Esophagus squamous epithelium (tissue), 4 donors: ENCODE data around the gene CAMTA1.

ENCODE experiments used
- POLR2A ChIP-seq, 4 donors: fragments of 450-650 bp; IDR thresholded peaks; one replicate each; pipeline ENCODE4 v1.6.1; 2017; ENCODE audit warnings: antibody characterized with exemption in 4 of 4, mild to moderate bottlenecking in 4 of 4, moderate library complexity in 3 of 4
- TF ChIP-seq, protein P1 (sequence below), 6 experiments: fragments of 450-650 bp in 4 of 6; fragments of 200-600 bp in 2 of 6; sonication (generic) in 2 of 6; IDR thresholded peaks; one replicate each; pipeline ENCODE4 v1.5.1; 2016 to 2019; ENCODE audit warnings: antibody characterized with exemption in 6 of 6, mild to moderate bottlenecking in 4 of 6, moderate library complexity in 4 of 6

DNA sequence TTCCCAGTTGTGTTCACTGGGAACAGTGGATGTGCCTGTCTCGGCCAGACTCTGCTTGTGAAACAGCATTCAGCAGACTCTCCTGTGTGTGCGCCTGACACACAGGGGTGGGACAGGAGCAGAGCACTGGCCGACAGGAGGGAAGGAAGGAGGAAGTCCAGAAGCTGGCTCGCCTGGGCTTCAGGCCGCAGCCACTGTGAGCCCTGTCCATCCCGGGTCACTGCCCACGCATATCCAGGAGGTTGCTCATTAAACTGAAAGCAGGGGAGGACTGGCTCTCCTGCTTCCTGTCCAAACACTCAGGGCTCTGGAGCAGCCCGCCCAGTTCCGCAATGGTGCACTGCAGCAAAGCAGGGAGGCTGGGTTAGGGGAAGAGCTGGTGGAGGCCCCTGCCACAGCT is 767.1 kb downstream of the CAMTA1 start:
- no peak for TF ChIP-seq POLR2A (IDR thresholded peaks at IDR 0.05)
- TF ChIP-seq, protein P1, sequence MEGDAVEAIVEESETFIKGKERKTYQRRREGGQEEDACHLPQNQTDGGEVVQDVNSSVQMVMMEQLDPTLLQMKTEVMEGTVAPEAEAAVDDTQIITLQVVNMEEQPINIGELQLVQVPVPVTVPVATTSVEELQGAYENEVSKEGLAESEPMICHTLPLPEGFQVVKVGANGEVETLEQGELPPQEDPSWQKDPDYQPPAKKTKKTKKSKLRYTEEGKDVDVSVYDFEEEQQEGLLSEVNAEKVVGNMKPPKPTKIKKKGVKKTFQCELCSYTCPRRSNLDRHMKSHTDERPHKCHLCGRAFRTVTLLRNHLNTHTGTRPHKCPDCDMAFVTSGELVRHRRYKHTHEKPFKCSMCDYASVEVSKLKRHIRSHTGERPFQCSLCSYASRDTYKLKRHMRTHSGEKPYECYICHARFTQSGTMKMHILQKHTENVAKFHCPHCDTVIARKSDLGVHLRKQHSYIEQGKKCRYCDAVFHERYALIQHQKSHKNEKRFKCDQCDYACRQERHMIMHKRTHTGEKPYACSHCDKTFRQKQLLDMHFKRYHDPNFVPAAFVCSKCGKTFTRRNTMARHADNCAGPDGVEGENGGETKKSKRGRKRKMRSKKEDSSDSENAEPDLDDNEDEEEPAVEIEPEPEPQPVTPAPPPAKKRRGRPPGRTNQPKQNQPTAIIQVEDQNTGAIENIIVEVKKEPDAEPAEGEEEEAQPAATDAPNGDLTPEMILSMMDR (IDR thresholded peaks at IDR 0.05): no peak
